NCI-H1105 treated with DMSO at 0.1 percent for 48 hours (cell line): Measurements from ENCODE around the gene TP53AIP1.
"Not testable (repeated sequence)": the region's sequence is repeated elsewhere in the genome, so short reads cannot be mapped to it uniquely, and the experiment has no call there.

Experiments used
- DNase-seq: peaks from one replicate; lab custom pipeline; 2025; lab: John Stamatoyannopoulos, UW

Gene TP53AIP1

GRCh38 chr11:128926000-128926399 lies 16.7 kb downstream of the TP53AIP1 start:
- DNase-seq = no peak

DNA sequence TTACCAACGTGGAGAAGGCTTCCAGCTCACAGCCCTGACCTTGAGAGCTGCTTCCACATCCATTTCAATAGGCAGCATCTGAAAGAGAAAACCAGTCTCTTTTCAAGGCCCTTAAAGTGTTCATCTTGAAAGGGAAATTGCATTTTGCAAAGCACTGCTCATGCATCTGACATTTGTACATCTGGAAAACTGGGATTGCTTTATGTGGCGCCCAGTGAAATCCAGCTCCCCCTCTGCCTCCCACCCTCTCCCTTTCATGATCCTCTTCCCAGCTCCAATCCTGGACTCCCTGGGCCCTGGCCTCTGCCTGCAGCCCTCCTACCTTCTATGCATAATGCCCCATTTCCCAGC lies 17.4 kb downstream of the TP53AIP1 start:
- DNase-seq = no peak

DNA sequence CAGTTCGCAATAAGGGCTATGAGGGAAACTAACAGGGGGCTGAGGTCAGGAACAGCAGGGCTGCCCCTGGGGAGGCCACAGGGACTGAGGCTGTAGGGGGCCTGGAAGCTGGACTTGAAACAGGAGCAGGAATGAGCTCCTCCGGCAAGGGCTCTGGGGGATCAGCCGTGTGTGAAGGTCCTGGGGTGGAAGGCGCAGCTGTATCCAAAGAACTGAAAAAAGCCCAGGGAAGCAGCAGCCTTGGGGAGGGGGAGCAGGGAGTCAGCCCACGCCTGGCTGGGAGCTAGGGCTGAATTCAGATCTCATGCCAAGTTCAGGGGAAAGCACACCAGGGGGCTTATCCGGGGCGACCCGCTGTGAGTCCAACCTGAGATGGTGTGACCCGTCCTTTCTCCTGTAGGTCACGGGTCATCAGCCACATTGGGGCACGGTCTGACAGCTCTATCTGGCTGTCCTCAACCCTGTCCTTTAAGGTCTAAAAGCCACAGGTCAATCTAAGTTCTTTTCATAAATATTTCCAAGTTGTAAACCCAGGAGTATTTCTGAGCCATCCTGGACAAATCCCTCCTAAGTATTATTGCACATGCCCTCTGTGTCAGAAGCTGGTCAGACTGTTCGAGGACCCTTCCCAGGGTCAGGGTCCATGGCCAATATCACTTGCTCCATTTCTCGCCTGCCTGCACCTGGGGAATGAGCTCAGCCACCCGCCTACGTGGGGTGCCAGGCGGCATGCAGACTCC lies 18.0 kb downstream of the TP53AIP1 start:
- DNase-seq = no peak

GRCh38 chr11:128924104-128924503 lies 18.6 kb downstream of the TP53AIP1 start:
- no peak for DNase-seq

DNA sequence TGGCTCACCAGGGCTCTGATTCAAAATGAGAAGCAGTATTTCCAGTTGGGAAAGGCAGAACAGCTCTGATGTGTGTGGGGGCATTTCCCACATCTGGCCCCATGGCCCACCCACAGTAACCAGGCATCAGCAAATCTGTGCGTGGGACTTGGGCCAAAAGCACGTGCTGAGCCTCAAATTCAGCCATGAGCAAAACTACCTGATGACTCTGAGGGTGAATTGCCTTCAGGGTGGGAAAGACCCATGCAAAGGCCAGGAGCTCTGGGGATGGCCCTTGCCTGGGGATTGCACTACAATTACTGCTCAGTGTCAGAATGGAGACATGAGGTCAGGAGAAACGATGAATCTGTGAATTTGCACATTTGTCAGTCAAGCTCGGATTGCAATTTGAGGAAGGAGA lies 20.9 kb downstream of the TP53AIP1 start:
- no peak for DNase-seq

DNA sequence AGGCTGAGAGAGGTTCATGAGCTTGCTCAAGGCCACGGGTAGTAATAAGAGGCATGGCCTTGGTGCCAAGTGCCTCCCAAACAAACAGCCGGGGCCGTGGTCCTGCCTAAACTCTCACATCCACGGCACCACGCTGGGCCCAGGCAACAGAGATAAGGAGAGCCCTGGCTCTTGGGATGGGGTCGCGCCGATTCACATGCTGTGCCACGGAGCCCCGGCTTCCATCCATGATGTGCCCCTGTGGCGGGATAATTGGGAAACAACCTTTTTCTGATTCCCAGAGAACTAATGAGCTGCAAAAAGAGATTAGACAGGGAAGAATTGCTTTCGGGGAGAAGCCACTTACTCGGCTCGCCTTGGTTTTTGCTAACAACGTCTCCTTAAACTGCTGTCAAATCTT lies 22.0 kb downstream of the TP53AIP1 start:
- no peak for DNase-seq

GRCh38 chr11:128919635-128920034 lies 23.0 kb downstream of the TP53AIP1 start:
- not testable (repeated sequence) for DNase-seq

DNA sequence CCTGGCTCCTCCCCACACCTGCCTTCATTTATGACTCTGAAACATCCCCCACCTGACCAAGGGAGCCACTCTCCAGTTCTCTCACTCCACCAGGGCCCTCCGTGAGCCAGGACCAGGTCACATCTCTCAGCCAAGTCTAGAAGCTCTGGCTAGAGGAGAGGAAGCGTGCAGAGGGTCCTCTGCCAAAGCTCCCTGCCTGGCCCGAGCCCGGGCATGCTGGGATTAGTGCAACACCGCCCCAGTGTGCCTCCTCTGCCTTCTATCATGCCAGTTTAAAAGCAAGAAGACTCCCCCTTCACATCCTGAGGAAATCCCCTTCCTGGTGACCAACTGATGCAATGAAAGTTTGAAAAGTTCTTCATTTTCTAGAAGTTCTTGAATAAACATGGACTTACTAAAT lies 23.5 kb downstream of the TP53AIP1 start:
- no peak for DNase-seq

- DNase-seq = no peak
Observed at GRCh38 chr11:128917144-128917724, 25.4 kb downstream of the TP53AIP1 start.

- no peak for DNase-seq
Observed at GRCh38 chr11:128916681-128917080, 26.0 kb downstream of the TP53AIP1 start.

DNA sequence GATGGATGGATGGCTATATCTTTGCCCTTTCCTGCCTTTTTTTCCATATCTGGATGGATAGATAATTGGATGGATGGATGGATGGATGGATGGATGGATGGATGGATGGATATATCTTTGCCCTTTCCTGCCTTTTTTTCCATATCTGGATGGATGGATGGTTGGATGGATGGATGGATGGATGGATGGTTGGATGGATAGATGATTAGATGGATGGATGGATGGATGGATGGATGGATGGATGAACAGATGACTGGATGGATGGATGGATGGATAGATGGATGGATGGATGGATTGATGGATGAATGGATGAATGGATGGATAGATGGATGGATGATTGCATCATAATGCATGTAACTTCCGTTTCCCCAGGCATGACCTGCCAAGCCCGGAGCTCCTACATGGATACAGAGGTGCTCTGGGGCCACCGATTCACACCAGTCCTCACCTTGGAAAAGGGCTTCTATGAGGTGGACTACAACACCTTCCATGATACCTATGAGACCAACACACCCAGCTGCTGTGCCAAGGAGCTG lies 26.6 kb downstream of the TP53AIP1 start:
- no peak for DNase-seq

- DNase-seq = no peak
Observed at GRCh38 chr11:128915149-128915521, 27.5 kb downstream of the TP53AIP1 start.

DNA sequence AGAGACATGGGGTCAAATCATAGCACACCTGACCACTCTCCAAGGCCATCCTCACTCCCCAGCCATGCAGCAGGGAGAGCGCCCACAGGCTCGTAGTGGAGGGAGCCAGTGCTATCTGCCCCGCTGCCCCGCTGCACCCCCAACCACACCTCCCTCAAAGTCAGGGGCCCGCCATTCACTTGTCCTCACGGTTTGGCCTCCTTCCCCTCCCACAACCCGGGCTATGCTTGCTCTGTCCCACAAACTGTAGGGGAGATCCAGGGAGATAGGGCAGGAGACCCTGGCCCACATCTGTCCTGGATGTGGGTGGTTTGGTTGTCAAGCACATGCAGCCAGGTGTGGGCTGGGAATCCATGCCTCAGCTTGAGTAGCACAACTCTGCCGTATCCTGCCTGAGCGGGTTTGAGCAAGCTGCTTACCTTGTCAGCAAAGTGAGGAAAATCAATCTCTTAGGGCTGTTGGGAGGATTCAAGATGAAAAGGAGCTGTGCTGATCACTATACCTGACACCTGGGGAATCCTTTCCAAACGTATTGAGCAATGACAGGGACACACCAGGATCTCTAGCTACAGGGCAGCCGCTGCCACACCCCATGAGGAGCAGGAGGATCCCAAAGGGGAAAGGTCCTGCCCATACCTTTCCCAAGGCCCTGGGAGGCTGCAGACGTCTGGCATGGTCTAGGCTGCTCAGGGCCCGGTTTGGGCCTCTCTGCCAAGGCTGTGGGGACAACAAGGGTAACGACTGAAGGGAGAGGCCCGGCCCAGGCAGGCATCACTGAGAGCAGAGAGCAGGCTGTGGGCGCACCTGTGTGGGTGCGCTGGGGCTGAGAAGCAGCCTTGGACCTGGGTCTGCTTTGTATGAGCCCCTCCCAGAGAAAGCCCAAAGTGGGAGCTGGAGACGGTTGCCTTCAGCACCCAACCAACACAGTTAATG lies 28.2 kb downstream of the TP53AIP1 start:
- DNase-seq = no peak

GRCh38 chr11:128913806-128914205 lies 28.9 kb downstream of the TP53AIP1 start:
- DNase-seq = no peak

- DNase-seq = no peak
Observed at GRCh38 chr11:128911701-128912100, 31.0 kb downstream of the TP53AIP1 start.

GRCh38 chr11:128911239-128911638 lies 31.4 kb downstream of the TP53AIP1 start:
- no peak for DNase-seq

- DNase-seq = no peak
Observed at GRCh38 chr11:128910576-128910975, 32.1 kb downstream of the TP53AIP1 start.

DNA sequence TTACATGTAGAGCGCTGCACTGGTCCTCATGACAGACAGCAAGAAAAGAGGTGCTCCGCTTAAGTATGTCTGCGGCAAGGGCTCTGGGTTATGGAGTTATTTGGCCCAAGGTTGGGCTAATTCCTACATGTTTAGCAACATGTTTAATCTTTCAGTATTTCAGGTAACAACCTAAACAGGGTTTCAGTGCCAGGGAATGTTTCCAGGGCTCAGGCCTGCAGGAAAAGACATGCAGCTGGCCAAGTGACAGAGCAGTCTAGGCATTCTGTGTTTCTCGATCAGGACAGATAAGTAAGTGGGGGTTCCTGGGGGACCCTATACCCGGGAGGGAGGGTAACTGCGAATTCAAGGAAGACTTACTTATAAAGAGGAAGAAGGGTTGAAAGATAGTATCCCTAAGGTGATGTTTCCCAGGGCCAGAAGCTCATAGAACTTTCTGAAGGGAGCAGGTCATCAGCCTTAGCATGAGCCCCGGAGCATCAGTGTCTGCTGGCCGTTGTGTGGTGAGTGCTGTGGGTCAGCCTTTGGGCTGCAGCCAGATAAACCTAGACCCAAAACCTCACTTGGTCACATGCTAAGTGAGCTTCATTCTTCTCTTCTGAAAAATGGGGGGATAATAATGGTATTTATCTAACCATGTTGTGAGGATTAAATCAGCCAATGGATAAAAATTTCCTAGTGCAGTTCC lies 33.1 kb downstream of the TP53AIP1 start:
- DNase-seq = no peak

- DNase-seq = no peak
Observed at GRCh38 chr11:128908391-128909246, 34.1 kb downstream of the TP53AIP1 start.

GRCh38 chr11:128907585-128907984 lies 35.1 kb downstream of the TP53AIP1 start:
- DNase-seq = no peak
